NCI-H146 treated with DMSO at 0.1 percent for 48 hours (cell line): Measurements from ENCODE around the gene TRIP13.
"Not testable (repeated sequence)": the region's sequence is repeated elsewhere in the genome, so short reads cannot be mapped to it uniquely, and the experiment has no call there.

Experiments used
- DNase-seq: peaks from one replicate; lab custom pipeline; 2025; ENCODE audit not compliant: unreplicated experiment; lab: John Stamatoyannopoulos, UW

TRIP13 gene

DNA sequence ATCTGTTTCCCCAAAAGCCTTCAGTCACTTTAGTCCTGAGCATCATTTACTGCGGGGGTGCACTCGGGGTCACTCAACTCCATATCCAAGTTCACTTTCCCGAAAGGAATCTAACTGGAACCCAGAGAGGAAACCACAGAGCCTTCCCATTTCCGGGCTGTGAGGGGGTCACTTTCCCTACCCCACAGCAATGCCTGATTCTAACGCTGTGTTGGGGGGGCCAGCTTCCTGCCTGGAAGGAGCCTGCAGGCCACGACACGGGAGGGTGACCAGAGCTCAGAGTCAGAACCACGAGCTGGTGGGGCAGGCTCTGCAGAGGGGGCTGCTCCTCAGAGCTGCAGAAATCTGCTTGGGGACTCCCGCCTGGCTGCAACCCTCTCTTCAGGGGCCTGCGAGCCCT, 20.4 kb upstream of the TRIP13 start:
- DNase-seq, result no peak

DNA sequence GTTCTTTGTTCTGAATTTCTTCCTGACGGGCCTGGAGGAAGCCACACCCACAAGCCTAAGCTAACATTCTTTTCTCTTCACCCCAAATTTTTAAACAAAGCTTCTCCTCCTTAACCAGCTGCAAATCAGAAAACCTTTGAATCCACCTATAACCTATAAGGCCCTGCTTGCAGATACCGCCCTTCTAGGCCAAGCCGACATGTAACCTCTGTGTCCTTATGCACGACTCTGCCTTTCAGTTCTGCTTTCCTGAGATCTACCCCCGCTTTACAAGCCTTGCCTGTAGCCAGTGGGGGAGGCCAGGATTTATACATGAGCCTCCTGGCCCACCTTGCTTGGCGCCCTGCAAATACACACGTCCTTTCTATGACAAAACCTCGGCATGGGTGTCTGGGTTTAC, 19.4 kb upstream of the TRIP13 start:
- no peak for DNase-seq

GRCh38 chr5:875931-876330, 16.8 kb upstream of the TRIP13 start:
- no peak for DNase-seq

DNA sequence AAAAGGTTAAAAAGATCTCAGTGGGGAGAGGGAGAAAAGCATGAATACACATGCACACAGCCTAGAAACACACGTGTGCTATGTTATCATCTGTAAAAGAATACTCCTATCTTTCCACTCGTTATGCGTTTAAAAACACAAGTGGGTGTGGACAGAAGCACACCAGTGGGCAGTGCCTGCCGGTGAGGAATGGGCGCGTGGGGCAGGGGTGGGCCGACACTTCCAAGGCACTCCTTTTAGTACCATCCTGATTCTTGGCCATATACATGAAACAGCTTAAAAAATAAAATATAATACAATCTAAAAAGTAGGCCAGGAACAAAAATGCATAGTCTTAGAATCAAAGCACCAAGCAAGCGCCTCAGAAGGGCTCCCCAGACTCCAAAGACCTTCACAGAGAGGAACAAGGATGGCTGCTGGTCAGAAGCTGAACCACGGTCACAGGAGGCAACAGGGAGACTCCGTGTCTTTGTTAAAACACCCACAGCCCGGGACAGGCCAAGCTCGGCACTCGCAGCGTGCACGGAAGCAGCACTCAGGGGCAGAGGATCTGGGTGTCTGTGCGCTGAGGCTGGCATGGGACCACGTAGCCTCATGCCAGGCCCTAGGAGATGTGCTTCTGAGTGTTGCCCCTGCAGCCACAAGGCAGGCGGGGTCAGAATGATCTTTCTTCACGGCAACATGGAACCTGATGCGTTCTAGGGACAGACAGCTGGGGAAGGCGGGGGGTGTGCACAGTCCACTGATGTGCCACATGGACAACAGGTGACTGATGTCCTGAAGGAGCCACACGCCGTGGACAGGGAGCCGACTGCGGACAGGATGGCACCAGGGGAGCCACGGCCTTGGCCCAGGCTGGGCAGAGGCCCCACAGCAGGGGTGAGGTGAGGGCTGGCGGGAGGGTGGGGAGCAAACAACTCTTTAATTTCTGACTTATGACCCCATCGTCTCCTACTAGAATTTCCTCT, 16.0 kb upstream of the TRIP13 start:
- DNase-seq, result no peak

DNA sequence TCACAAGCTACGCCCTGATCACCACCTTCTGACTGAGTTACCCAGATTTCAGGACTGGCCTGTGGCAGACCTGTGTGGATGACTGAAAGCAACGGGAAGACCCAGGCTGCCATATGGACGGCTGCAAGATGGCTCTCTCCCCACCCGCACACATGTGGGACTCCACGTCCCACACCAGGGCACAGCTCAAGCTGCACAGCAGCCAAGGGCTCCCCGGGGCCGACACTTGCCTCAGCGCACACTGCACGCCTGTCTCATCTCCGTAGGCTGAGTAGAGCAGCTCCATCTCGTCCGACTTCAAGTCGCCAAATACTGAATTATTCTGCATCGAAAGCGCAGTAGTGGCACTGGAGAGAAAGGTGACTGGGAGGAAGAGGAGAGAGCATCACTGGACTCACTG, 14.6 kb upstream of the TRIP13 start:
- DNase-seq, result no peak

- not testable (repeated sequence) for DNase-seq
These were observed 14.0 kb upstream of the TRIP13 start for GRCh38 chr5:878677-879076.

DNA sequence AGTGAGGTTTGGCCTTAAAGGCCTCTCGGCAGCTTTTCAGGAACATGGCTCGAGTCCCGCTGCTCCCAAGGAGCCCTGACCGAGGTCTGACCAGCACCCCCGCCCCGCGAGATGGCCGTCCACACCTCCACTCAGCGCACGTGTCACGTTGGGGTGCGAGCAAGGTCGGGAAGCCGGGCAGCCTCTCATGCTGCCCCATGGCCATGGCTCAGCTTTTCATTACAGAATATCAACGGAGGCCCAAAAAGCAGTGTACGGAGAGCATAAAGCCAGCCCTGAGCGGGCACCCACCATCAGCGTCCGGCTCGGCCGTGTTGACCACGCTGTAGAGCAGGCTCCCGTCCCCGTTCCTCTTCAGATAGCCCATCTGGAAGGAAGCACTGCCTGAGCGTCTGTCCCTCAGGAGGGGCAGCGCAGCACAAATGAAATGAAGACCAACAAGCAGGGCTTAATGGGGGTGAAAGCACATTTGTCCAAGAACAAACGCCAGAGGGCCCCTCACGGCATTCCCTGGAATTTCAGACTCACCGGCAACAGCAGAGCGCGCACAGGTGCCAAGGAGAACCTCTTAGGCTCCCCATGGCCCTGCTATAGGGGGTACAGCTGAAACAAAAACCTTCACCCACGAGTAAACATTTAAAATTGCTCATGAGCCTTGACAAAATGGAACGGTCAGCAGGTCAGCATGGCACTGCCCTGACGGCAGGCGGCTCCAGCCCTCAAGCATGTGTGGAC, 11.7 kb upstream of the TRIP13 start:
- no peak for DNase-seq

DNA sequence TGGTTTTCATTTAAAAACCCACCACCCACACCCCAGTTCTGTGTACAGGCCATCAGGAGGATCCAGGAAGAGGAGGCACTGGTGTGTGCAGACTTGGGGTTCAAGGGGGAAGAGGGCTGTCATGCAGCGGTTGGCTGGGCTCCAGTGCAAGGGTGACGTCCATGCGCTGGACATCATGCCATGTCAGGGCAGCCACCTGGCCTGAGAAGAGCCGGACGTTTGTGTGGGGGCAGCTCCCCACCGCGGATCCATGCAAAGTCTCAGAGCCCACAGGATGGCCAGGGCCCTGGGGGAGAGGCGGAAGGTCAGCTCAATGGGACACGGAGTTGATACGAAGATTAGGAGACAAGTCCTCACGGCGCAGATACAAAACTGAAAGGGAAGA, 11.1 kb upstream of the TRIP13 start:
- DNase-seq, result no peak

- DNase-seq, result no peak
These were observed 10.2 kb upstream of the TRIP13 start for GRCh38 chr5:882253-883183.

GRCh38 chr5:883475-884181, 9.1 kb upstream of the TRIP13 start:
- no peak for DNase-seq

DNA sequence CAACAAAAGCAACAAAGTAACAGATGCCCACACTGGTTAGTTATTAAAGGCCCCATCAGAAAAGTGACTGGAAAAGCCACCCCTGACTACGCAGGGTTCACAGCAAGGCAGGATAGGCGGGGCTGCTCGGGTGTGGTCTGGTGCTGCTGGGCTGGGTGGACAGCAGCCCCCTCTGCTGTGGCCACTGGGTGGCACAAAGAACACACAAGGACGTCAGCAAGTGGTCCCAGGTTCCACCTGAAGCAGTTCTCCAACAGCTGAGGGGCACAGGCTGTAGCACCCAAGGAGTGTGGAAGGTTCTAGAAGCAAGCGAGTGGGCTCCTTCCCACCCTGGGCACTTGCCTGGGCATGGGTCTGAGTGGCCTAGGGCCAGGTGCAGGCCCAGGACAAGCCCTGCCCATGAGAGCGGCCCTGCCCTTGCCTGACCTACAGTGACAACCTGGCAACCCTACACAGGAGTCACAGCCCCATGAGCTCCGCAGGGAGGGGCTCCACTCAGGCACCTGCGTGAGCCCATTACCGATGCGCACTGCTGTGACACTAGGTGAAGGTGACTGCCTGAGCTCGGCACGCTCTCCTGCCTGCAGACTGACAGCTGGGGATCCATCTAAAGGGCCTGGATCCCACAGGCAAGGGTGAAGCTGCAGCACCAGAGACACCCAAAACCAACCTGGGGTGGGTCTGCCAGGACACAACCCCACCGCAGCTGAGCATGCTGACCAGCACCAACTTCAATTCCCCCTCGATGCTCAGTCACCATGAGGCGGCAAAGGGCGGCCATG, 8.1 kb upstream of the TRIP13 start:
- DNase-seq, result no peak

- no peak for DNase-seq
These were observed 7.6 kb upstream of the TRIP13 start for GRCh38 chr5:885127-885442.

DNA sequence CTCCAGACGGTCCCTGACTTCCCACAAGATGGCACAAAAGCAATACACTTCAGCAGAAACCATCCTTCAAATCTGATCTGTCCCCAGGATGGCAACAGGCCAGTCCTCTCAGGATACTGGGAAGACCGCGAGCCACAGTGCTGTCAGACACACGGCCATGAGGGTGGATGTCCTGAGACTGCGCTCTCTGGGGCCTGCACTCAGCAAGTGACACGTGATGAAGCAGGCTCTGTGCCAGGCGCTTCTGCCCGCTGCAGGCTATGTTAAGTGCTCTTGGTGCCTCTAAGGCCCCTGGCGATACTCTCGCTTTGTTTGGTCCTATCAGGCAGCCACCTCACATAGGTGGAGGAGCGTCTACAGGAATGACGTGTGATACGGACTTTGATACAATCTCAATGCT, 7.2 kb upstream of the TRIP13 start:
- DNase-seq, result no peak

DNA sequence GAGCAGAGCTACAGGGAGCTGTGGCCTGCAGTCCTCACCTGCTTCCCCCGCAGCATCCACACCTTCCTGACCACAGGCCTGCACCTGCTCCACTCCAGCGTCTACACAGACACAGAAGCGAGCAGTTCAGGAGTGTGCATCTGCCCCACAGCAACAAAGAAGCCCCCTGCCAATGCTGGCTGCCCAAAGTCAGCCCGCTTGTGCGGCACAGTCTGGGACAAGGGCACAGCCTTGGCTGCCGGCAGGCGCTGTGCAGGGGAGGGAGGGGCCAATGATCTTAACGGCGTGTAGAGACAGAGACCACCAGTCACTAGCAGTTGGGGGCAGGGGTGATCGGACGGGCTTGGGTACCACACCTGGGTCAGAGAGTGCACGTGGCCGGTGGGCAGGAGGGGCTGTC, 6.6 kb upstream of the TRIP13 start:
- DNase-seq, result no peak

- DNase-seq, result no peak
These were observed 5.9 kb upstream of the TRIP13 start for GRCh38 chr5:886716-887325.

- no peak for DNase-seq
These were observed 4.6 kb upstream of the TRIP13 start for GRCh38 chr5:887947-888637.

DNA sequence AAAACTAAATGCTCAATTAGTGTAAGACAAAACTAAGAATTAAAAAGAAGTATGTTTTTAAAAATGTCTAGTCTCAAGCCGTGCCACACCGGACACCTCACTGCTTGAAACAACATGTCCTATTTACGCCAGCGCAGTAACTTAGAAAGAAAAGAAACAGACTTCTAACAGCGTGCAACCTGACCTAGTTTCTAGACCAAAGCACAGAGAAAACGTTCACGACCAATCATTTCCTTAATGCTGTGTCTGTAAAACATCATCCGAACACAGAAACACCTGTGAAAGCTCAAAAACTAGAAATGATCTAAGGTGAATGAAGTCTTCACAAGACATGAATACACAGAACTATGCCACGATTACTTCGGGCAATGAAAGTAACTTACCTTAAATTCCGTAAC, 4.0 kb upstream of the TRIP13 start:
- DNase-seq, result no peak

DNA sequence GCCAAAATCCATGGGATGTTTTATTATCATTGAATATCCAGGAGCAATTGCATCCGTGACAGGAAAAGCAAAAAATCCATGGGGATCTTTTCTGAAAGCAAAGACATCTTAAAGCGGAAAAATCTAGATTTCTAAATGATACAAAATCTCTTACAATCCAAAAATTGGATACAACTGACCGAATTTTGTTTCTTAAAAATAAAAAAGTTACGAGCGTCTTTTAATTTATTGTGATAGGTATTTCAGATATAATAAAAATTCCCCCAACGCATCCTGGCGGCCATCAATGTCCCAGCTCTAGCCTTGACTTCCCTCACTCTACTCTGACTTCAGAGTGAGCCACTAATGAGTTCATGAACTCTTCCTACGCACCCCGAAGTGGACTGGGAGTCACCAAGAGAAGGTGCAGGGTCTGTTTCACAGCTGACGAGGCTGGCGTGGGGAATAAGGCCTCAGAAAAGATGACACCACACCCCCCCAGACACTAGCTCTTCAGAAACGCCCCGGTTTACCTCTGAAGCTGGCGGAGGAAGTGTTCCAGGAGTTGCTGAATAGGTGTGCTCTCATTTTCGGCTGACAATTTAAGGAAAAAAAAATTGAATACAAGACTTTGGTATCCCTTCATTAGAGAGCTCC, 3.5 kb upstream of the TRIP13 start:
- DNase-seq, result no peak
